Motor neuron (in vitro differentiated cells): ENCODE measurements around the gene UBE2R2. TPM values are rescaled to one million over a fixed set of nuclear protein-coding genes. Genes with fewer than 3 reads are reported as not detected.
A peak's percentile ranks its signal among the peaks of the same experiment; 100 is the strongest.
"Not testable (repeated sequence)": the region's sequence is repeated elsewhere in the genome, so short reads cannot be mapped to it uniquely, and the experiment has no call there.

Experiments
- ATAC-seq, 8 experiments: fragments of 200-7000 bp; cut with Tn5 transposase; replicated peaks in 6 of 8; 2 replicates each; pipeline ENCODE4 v1.8.0; 2021; ENCODE audit warnings: mild to moderate bottlenecking in 8 of 8, moderate library complexity in 8 of 8
- H3K27ac ChIP-seq, 2 donors: fragments of 250-450 bp; sonication (Bioruptor Pico); 2 replicates each; pipeline ENCODE4 v1.9.0; 2021; ENCODE audit warnings: antibody characterized with exemption in 2 of 2, mild to moderate bottlenecking in 2 of 2, moderate library complexity in 1 of 2
- H3K4me1 ChIP-seq, 2 donors: fragments of 250-450 bp; sonication (Bioruptor Pico); replicated peaks in 1 of 2; 2 replicates each; pipeline ENCODE4 v1.6.1; 2021; ENCODE audit warnings: antibody characterized with exemption in 2 of 2, mild to moderate bottlenecking in 2 of 2, moderate library complexity in 1 of 2
- H3K4me3 ChIP-seq, 5 donors: fragments of 250-450 bp; sonication (Bioruptor Pico); 2 replicates each; pipeline ENCODE4 v1.9.0; 2021; ENCODE audit warnings: antibody characterized with exemption in 5 of 5, mild to moderate bottlenecking in 5 of 5, moderate library complexity in 4 of 5
- WGBS, 10 experiments: fragments of 450-650 bp; shearing (Covaris generic); methylation state at CpG; one replicate each; pipeline ENCODE4 v1.0.0; 2022; 5-methylcytosine and 5-hydroxymethylcytosine counted together
- in situ Hi-C, 9 experiments: fragments of 400-800 bp; cut with MboI; loops; one replicate each; pipeline ENCODE4 v1.15.0; 2021; ENCODE audit warnings: low sequenced_read_pairs in 9 of 9, low pct_unique_long_range_greater_than_20kb in 2 of 9; ENCODE audit not compliant: unreplicated experiment in 9 of 9
- total RNA-seq, 8 experiments: library from RNA; unstranded; fragments of 300-600 nt; gene quantifications; 2 replicates each; pipeline versions ENCODE4 v1.2.3 to v1.2.4, GENCODE V29; 2022

UBE2R2 gene
- total RNA-seq, 8 experiments from 2014 or later: 14.4 to 48.1 (median 30.2) TPM

- in situ Hi-C loops: no loop called here
- H3K4me1 ChIP-seq: no peaks in the 10 kb centered on the region
- ATAC-seq: peak in 3 of 8 experiments; percentile 86 to 98 (median 98)
- 0 to 100% (median 100%) methylated on average over 1 of the region's 3 CpGs; no CpG with 5 or more reads in 4 of the 10 experiments for WGBS, 10 experiments
- H3K4me3 ChIP-seq: no peak overlapping the region
- H3K27ac ChIP-seq: no peak overlapping the region
These were observed 41.5 kb downstream of the UBE2R2 start for GRCh38 chr9:33858423-33858822.

GRCh38 chr9:33860200-33860871 lies 43.4 kb downstream of the UBE2R2 start:
- 80 to 100% (median 100%) methylated on average over 1 of the region's 1 CpG; no CpG with 5 or more reads in 3 of the 10 experiments for WGBS, 10 experiments
- no peak for ATAC-seq
- Histone ChIP-seq H3K4me3 (no peak overlapping the region), H3K27ac (no peak overlapping the region), H3K4me1 (no peaks in the 10 kb centered on the region)
- in situ Hi-C loops: no loop called here

DNA sequence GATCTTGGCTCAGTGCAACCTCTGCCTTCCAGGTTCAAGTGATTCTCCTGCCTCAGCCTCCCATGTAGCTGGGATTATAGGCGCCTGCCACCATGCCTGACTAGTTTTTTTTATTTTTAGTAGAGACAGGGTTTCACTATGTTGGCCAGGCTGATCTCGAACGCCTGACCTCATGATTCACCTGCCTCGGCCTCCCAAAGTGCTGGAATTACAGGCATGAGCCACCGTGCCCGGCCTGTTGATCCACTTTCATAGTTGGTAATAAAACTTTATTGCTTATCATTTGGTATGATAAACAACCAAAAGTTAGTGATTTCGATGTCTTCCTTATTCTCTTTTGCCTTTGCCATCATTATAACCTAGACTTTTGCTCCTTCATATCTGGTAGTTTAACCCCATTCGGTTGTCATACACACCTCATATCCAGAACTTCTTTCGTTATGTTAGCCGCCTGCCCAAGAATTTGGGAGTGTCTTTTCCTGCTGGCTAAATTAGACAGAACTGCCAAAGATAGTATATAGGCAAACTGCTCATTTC lies 45.0 kb downstream of the UBE2R2 start:
- no peak for ATAC-seq
- in situ Hi-C loops: no loop called here
- 79 to 100% (median 95%) methylated on average over 4 to 10 of the region's 10 CpGs; no CpG with 5 or more reads in 1 of the 10 experiments for WGBS, 10 experiments

GRCh38 chr9:33863027-33863426 lies 46.1 kb downstream of the UBE2R2 start:
- ATAC-seq, H3K4me3 ChIP-seq, H3K27ac ChIP-seq, in situ Hi-C loops, H3K4me1 ChIP-seq: not testable (repeated sequence)
- 83 to 100% (median 97%) methylated on average over 1 to 7 of the region's 8 CpGs; no CpG with 5 or more reads in 2 of the 10 experiments for WGBS, 10 experiments

More for the DNA sequence above, 45.0 kb downstream of the UBE2R2 start:
- Histone ChIP-seq H3K4me1 (no peaks in the 10 kb centered on the region), H3K4me3 (no peak overlapping the region), H3K27ac (no peak overlapping the region)

GRCh38 chr9:33867747-33868439 lies 50.9 kb downstream of the UBE2R2 start:
- Histone ChIP-seq H3K4me3 (no peak overlapping the region), H3K4me1 (no peaks in the 10 kb centered on the region), H3K27ac (no peak overlapping the region)
- 20 to 91% (median 81%) methylated on average over 3 to 7 of the region's 11 CpGs; no CpG with 5 or more reads in 3 of the 10 experiments for WGBS, 10 experiments
- ATAC-seq: peak in 3 of 8 experiments; percentile 66 to 77 (median 72)
- in situ Hi-C loops: no loop called here

DNA sequence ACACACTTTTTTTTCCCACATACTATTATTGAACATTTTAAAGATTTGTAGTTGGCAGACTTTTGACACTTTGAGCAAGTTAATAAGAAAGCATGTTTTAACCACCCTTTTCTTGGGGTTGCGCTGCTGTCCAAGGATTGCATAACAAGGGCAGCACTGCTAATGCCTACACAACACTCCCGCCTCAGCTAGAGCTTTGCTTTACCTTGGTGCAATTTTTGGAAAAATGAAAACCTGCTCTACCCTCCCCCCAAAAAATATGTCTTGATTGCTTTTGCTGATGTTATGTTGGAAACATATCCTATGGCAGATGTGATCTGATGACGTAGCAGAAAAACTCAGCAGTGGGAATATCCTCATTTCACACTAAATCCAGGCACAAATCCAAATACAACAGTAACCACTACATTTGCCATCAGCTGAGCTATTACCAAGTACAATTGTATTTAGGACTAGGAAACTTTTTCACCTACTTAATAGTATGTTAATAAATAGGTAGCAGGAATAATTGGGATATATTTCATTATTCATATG lies 51.5 kb downstream of the UBE2R2 start:
- Histone ChIP-seq H3K4me3 (no peak overlapping the region), H3K4me1 (no peaks in the 10 kb centered on the region), H3K27ac (no peak overlapping the region)
- 0 to 100% (median 100%) methylated on average over 2 to 3 of the region's 3 CpGs; no CpG with 5 or more reads in 4 of the 10 experiments for WGBS, 10 experiments
- peak in 3 of 8 experiments; percentile 20 to 69 (median 66) for ATAC-seq
- in situ Hi-C loops: no loop called here

DNA sequence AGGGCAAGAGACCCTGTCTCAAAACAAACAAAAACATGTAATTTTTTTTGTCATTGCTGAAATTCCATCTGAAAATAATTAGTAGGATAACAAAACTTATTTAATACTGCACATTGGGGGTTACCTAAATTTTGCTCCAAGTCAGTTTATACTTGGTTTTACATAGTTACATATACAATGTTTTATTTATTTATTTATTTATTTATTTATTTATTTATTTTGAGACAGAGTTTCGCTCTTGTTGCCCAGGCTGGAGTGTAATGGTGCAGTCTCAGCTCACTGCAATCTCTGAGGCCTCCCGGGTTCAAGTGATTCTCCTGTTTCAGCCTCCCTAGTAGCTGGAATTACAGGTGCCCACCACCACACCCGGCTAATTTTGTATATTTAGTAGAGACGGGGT lies 52.3 kb downstream of the UBE2R2 start:
- H3K4me1 ChIP-seq, ATAC-seq, H3K4me3 ChIP-seq, H3K27ac ChIP-seq, in situ Hi-C loops: not testable (repeated sequence)
- WGBS, 10 experiments: 94 to 100% (median 100%) methylated on average over 1 to 4 of the region's 4 CpGs; no CpG with 5 or more reads in 2 of the 10 experiments

- peaks cover 0 to 2% of the 10 kb centered on the region in 2 donors for H3K4me1 ChIP-seq
- WGBS, 10 experiments: 77 to 100% (median 92%) methylated on average over 1 to 7 of the region's 10 CpGs
- ATAC-seq: no peak
- in situ Hi-C loops: no loop called here
- no peak overlapping the region for H3K27ac ChIP-seq
- H3K4me3 ChIP-seq: no peak overlapping the region
These were observed 60.9 kb downstream of the UBE2R2 start for GRCh38 chr9:33877727-33878489.

DNA sequence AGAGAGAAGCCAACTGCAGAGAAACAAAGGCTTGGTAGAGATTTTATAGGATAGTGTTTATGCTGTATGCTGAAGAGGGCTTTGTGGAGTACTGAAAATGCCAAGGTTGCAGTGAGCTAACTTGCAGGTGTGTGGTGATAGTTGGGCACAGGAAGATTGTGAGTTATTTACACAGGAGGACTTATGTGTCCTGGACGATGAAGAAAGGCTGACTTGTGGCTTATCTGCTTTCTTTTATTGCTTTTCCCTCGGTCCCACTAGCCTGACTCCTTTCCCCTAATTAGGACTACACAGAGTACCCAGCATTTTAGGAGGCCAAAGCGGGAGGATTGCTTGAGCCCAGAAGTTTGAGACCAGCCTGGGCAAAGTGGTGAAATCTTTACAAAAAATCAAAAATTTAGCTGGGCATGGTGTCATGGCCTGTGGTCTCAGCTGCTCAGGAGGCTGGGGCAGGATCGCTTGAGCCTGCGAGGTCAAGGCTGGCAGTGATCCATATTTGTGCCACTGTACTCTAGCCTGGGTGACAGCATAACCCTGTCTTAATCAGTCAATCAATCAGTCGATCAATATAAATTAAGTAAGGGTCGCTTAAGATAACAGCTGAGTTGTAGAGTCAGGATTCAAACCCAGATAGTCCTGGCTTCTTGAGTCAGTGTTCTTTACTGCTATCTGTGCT lies 61.9 kb downstream of the UBE2R2 start:
- ATAC-seq: peak in 1 of 8 experiments; percentile 30
- 80 to 100% (median 88%) methylated on average over 1 to 4 of the region's 7 CpGs; no CpG with 5 or more reads in 2 of the 10 experiments for WGBS, 10 experiments
- Histone ChIP-seq H3K4me3 (no peak overlapping the region), H3K4me1 (peaks cover 0 to 2% of the 10 kb centered on the region in 2 donors), H3K27ac (no peak overlapping the region)
- in situ Hi-C loops: no loop called here

DNA sequence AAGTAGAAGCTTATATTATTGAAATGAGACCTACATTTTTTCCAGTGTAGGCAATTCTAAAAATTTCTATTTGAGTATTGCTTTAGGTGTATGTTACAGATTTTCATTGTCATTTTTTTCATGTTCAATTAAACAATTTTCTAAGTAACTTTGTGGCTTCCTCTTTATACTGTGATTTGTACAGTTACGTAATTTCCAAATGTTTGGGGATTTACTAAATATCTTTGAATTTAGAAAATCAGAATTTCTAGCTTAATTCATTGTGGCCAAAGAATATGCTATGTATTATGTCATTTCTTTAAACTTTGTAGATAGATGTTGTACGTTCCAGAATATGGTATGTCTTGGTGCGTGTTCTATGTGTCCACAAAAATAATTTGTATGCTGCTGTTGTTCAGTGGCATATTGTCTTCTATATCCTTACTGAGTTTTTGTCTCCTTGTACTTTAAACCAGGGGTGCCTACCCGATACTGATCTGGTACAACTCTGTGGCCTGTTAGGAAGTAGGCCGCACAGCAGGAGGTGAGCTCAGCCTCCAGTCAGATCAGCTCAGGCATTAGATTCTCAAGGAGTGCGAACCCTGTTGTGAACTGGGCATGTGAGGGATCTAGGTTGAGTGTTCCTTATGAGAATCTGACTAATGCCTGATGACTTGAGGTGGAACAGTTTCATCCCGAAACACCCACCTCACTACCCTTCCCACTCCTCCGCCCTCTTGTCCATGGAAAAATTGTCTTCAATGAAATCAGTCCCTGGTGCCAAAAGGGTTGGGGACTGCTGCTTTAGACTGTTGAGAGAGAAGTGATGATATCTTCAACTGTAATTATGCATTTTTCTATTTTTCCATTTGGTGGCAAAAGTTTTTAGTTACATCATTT lies 63.5 kb downstream of the UBE2R2 start:
- in situ Hi-C loops: no loop called here
- Histone ChIP-seq H3K4me1 (peaks cover 0 to 9% of the 10 kb centered on the region in 2 donors), H3K4me3 (no peak overlapping the region), H3K27ac (no peak overlapping the region)
- ATAC-seq: no peak
- 87 to 100% (median 92%) methylated on average over 2 to 7 of the region's 8 CpGs; no CpG with 5 or more reads in 1 of the 10 experiments for whole genome bisulfite sequencing, 10 experiments

- in situ Hi-C loops: no loop called here
- Histone ChIP-seq H3K4me1 (peaks cover 0 to 11% of the 10 kb centered on the region in 2 donors), H3K27ac (no peak overlapping the region), H3K4me3 (no peak overlapping the region)
- ATAC-seq: no peak
- WGBS, 10 experiments: 0 to 100% (median 45%) methylated on average over 1 of the region's 1 CpG
These were observed 64.7 kb downstream of the UBE2R2 start for GRCh38 chr9:33881635-33882034.
